Brain microvascular endothelial cell (primary cell): ENCODE data around the gene CTR9.

Source experiments
- DNase-seq: peaks from one replicate; pipeline ENCODE4 v3.0.0-alpha.2; 2020
- H3K27ac ChIP-seq: fragments of 250-450 bp; sonication (Bioruptor Pico); 2 replicates; pipeline ENCODE4 v1.5.1; 2020; ENCODE audit warnings: mild to moderate bottlenecking, moderate library complexity
- H3K27me3 ChIP-seq: fragments of 250-450 bp; sonication (Bioruptor Pico); replicated peaks from 2 replicates; pipeline ENCODE4 v1.5.1; 2020; ENCODE audit warnings: mild to moderate bottlenecking
- H3K36me3 ChIP-seq: fragments of 250-450 bp; sonication (Bioruptor Pico); replicated peaks from 2 replicates; pipeline ENCODE4 v1.5.1; 2020; ENCODE audit warnings: mild to moderate bottlenecking
- H3K4me3 ChIP-seq: 2 replicates; pipeline ENCODE4 v1.5.1; 2011; ENCODE audit warnings: low read depth, mild to moderate bottlenecking, control low read depth, low read length, moderate library complexity
- CTCF ChIP-seq: IDR thresholded peaks from 2 replicates; pipeline ENCODE4 v1.5.1; 2011; ENCODE audit warnings: low read depth, mild to moderate bottlenecking, moderate library complexity, low read length, control low read depth, inconsistent platforms; ENCODE audit errors: missing control alignments
- in situ Hi-C: cut with HindIII; loops from 2 replicates; pipeline ENCODE4 v1.10.0; 2017; ENCODE audit warnings: low sequenced_read_pairs, low pct_ligation_motif_present

Gene CTR9

DNA sequence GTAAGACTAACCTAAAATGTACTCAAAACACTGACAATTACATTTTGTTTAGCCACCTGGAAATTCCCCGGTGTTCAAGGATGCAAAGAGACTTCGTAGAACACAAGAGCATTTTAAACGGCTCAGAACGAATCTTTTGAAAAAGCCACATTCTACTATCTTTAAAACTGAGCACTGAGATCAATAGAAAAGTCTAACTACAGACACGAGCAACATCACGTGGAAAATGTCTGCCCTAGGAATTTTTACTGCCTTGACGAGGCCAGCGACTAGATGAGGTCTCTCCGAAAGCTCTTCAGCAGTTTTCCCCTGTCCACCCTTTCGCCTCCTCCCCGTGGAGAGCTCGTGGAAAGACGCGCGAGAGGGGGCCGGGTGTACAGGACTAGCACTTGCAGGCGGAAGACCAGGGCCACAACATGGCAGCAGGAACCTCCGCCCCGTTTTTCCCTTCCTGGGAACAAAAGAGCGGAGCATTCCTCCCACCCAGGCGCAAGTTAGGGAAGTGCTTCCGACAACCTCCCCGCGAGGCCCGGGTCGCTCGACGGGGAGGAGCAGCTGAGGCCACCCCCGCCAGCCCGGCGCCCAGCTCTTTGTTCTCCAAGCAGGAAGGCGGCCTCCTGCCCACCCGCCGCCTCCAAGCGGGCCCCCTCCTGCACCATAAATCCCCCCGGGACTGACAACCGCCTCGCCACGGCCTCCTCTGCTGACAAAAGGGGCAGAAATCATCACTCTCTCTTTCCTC, 56.6 kb downstream of the CTR9 start:
- in situ Hi-C loops, result no loop called here
- Histone ChIP-seq H3K36me3 (peaks cover 49% of the 10 kb centered on the region), H3K27ac (peak overlapping the region; percentile 95), H3K27me3 (no peaks in the 10 kb centered on the region), H3K4me3 (peak overlapping the region; percentile 92)
- peak; percentile 26 for DNase-seq
- TF ChIP-seq CTCF, result no peak

DNA sequence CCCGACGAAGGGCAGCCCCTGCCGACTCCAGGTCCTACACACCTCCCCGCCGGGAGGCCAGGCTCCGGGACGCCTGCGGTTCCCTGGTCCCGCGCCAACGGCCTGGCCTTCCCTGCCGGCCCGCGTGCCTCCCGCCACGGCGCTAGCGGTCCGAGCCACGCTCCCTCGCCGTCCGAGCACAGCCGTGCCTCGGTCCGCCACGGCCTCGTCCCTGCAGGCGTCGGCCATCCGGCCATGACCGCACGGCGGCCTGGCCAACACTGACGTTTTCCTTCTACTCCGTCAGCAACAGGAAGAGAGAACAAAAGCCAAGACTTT, 57.1 kb downstream of the CTR9 start:
- DNase-seq, result no peak
- in situ Hi-C loops, result no loop called here
- Histone ChIP-seq H3K4me3 (peak overlapping the region; percentile 92), H3K36me3 (peaks cover 44% of the 10 kb centered on the region), H3K27me3 (no peaks in the 10 kb centered on the region), H3K27ac (peak overlapping the region; percentile 95)
- TF ChIP-seq CTCF, result no peak

GRCh38 chr11:10808553-10809372, 57.7 kb downstream of the CTR9 start, which contains the start of gene EIF4G2:
TSS of gene EIF4G2 (minus strand) at chr11:10808926.
- no peak for TF ChIP-seq CTCF
- Histone ChIP-seq H3K36me3 (peaks cover 38% of the 10 kb centered on the region), H3K27me3 (no peaks in the 10 kb centered on the region), H3K27ac (peak within 1 kb of the TSS; percentile 95), H3K4me3 (peak within 1 kb of the TSS; percentile 92)
- in situ Hi-C loops, result no loop called here
- DNase-seq, result peak; percentile 98

GRCh38 chr11:10809373-10810160, 58.5 kb downstream of the CTR9 start:
- TF ChIP-seq CTCF, result no peak
- DNase-seq, result peak; percentile 79
- peak overlapping the region; percentile 92 for H3K4me3 ChIP-seq
- H3K36me3 ChIP-seq, result peaks cover 30% of the 10 kb centered on the region
- in situ Hi-C loops, result no loop called here
- peak overlapping the region; percentile 95 for H3K27ac ChIP-seq
- H3K27me3 ChIP-seq, result no peaks in the 10 kb centered on the region

DNA sequence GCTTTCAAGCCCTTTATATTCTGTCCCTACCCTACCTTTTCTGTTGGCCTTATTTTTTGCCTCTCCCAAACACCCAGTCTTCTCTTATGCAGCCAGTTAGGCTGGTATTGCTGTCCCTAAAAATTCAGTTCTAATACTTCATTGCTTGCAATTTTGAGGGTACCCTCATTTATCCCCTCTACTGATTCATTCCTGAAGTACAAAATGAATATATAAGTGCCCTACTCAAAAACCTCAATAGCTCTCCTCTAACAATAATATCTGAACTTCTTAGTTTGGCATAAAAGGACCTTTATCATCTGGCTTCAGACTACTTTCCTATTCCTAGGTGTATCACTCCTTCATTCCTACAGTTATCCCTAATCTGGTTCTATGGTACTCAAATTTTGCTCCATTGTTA, 62.9 kb downstream of the CTR9 start:
- Histone ChIP-seq H3K4me3 (no peak overlapping the region), H3K36me3 (no peaks in the 10 kb centered on the region), H3K27me3 (no peaks in the 10 kb centered on the region), H3K27ac (no peak overlapping the region)
- in situ Hi-C loops, result no loop called here
- TF ChIP-seq CTCF, result no peak
- no peak for DNase-seq
